IMR-90 (cell line): Measurements from ENCODE around the gene AUTS2.

Experiments
- CEBPB ChIP-seq: IDR thresholded peaks from 2 replicates; pipeline ENCODE4 v1.6.1; 2012; ENCODE audit warnings: low read depth, low read length, improper control_type of control experiment
- CTCF ChIP-seq: conservative IDR thresholded peaks from 2 replicates; pipeline ENCODE4 v1.5.1; 2012; ENCODE audit warnings: mild to moderate bottlenecking, low read depth, low read length, improper control_type of control experiment
- FOS ChIP-seq: fragments of 150-350 bp; IDR thresholded peaks from 2 replicates; pipeline ENCODE4 v1.6.1; 2016; ENCODE audit warnings: low read depth, low read length
- MAFK ChIP-seq: IDR thresholded peaks from 2 replicates; pipeline ENCODE4 v1.6.1; 2012; ENCODE audit warnings: low read depth, low read length, improper control_type of control experiment
- MAZ ChIP-seq: IDR thresholded peaks from 2 replicates; pipeline ENCODE4 v1.6.1; 2012; ENCODE audit warnings: low read depth, mild to moderate bottlenecking, low read length, improper control_type of control experiment, moderate library complexity, borderline replicate concordance
- MXI1 ChIP-seq: IDR thresholded peaks from 2 replicates; pipeline ENCODE4 v1.6.1; 2012; ENCODE audit warnings: low read depth, mild to moderate bottlenecking, low read length, moderate library complexity, borderline replicate concordance
- POLR2A ChIP-seq: IDR thresholded peaks from 2 replicates; pipeline ENCODE4 v1.6.1; 2012; ENCODE audit warnings: mild to moderate bottlenecking, low read depth, low read length
- RAD21 ChIP-seq: IDR thresholded peaks from 2 replicates; pipeline ENCODE4 v1.6.1; 2012; ENCODE audit warnings: low read length, improper control_type of control experiment
- RCOR1 ChIP-seq: IDR thresholded peaks from 2 replicates; pipeline ENCODE4 v1.6.1; 2012; ENCODE audit warnings: mild to moderate bottlenecking, low read length, improper control_type of control experiment; ENCODE audit not compliant: insufficient replicate concordance
- RFX5 ChIP-seq: IDR thresholded peaks from 2 replicates; pipeline ENCODE4 v1.8.0; 2012; ENCODE audit warnings: low read depth, mild to moderate bottlenecking, low read length, moderate library complexity
- SMC3 ChIP-seq: fragments of 150-350 bp; IDR thresholded peaks from 2 replicates; pipeline ENCODE4 v1.6.1; 2016; ENCODE audit warnings: low read depth, mild to moderate bottlenecking, antibody characterized with exemption, low read length, moderate library complexity

- TF ChIP-seq CTCF (no peak), MXI1 (no peak), POLR2A (no peak), RFX5 (no peak), SMC3 (no peak), FOS (no peak), MAZ (no peak), RAD21 (no peak), RCOR1 (no peak), CEBPB (no peak), MAFK (no peak)
Observed at GRCh38 chr7:69645683-69646082, 47.4 kb downstream of the AUTS2 start.
